SK-N-MC (cell line): ENCODE measurements around the gene EEFSEC.

Experiments used
- EZH2 ChIP-seq: fragments of 200-600 bp; sonication (generic); IDR thresholded peaks from one replicate; pipeline ENCODE4 v1.6.1; 2017; ENCODE audit warnings: antibody characterized with exemption
- FOXP2 ChIP-seq: optimal IDR thresholded peaks from 2 replicates; pipeline ENCODE3; 2011; ENCODE audit warnings: mild to moderate bottlenecking, moderate library complexity; ENCODE audit not compliant: insufficient read depth; ENCODE audit errors: extremely low read length, control extremely low read depth
- POLR2AphosphoS5 ChIP-seq: IDR thresholded peaks from 2 replicates; pipeline ENCODE4 v1.6.1; 2012; ENCODE audit warnings: mild to moderate bottlenecking, low read depth, low read length, borderline replicate concordance

- TF ChIP-seq EZH2 (no peak), POLR2AphosphoS5 (no peak), FOXP2 (no peak)
Measured at GRCh38 chr3:128423525-128424147, 270.4 kb downstream of the EEFSEC start.
